H9 (cell line): ENCODE results near the gene C20orf202. TPM values are rescaled to one million over a fixed set of nuclear protein-coding genes. Genes with fewer than 3 reads are reported as not detected.

Experiments
- DNase-seq: peaks from one replicate; pipeline ENCODE4 v3.0.0-alpha.2; 2017
- H2AFZ ChIP-seq: one replicate; pipeline ENCODE4 v1.6.1; 2013; ENCODE audit warnings: mild to moderate bottlenecking, low read length, control low read depth, moderate library complexity
- H2AK5ac ChIP-seq: 2 replicates; pipeline ENCODE4 v1.6.1; 2013; ENCODE audit warnings: low read length, control low read depth, mixed read lengths; ENCODE audit not compliant: insufficient read length
- H2BK120ac ChIP-seq: one replicate; pipeline ENCODE4 v1.6.1; 2013; ENCODE audit warnings: low read depth, mild to moderate bottlenecking, low read length, control low read depth, inconsistent platforms; ENCODE audit not compliant: poor library complexity, severe bottlenecking
- H2BK12ac ChIP-seq: 2 replicates; pipeline ENCODE4 v1.6.1; 2013; ENCODE audit warnings: low read length, control low read depth, mixed read lengths, low read depth; ENCODE audit not compliant: insufficient read length
- H2BK15ac ChIP-seq: 2 replicates; pipeline ENCODE4 v1.6.1; 2013; ENCODE audit warnings: low read depth, low read length, control low read depth
- H2BK20ac ChIP-seq: one replicate; pipeline ENCODE4 v1.6.1; 2013; ENCODE audit warnings: low read depth, mild to moderate bottlenecking, low read length, control low read depth, inconsistent platforms; ENCODE audit not compliant: poor library complexity, severe bottlenecking
- H2BK5ac ChIP-seq: 2 replicates; pipeline ENCODE4 v1.6.1; 2013; ENCODE audit warnings: low read length, control low read depth, mixed read lengths; ENCODE audit not compliant: insufficient read length
- H3K14ac ChIP-seq: 2 replicates; pipeline ENCODE4 v1.6.1; 2013; ENCODE audit warnings: low read length, control low read depth; ENCODE audit not compliant: insufficient read depth
- H3K18ac ChIP-seq: 2 replicates; pipeline ENCODE4 v1.6.1; 2013; ENCODE audit warnings: low read depth, mild to moderate bottlenecking, mixed read lengths, low read length, control low read depth; ENCODE audit not compliant: insufficient read length
- H3K23ac ChIP-seq: 2 replicates; pipeline ENCODE4 v1.6.1; 2013; ENCODE audit warnings: low read length, control low read depth, mixed read lengths, low read depth; ENCODE audit not compliant: insufficient read length
- H3K23me2 ChIP-seq: 2 replicates; pipeline ENCODE4 v1.6.1; 2013; ENCODE audit warnings: low read depth, mild to moderate bottlenecking, mixed read lengths, low read length, control low read depth; ENCODE audit not compliant: insufficient read length, poor library complexity, severe bottlenecking
- H3K27ac ChIP-seq: 2 replicates; pipeline ENCODE4 v1.5.1; 2013; ENCODE audit warnings: low read length, control low read depth, mixed read lengths, low read depth; ENCODE audit not compliant: insufficient read length
- H3K27me3 ChIP-seq: 2 replicates; pipeline ENCODE4 v1.6.1; 2013; ENCODE audit warnings: low read length, control low read depth, inconsistent platforms; ENCODE audit not compliant: insufficient read depth
- H3K4ac ChIP-seq: 2 replicates; pipeline ENCODE4 v1.6.1; 2013; ENCODE audit warnings: low read depth, mild to moderate bottlenecking, control low read depth, inconsistent platforms, low read length, moderate library complexity
- H3K4me1 ChIP-seq: 2 replicates; pipeline ENCODE4 v1.6.1; 2013; ENCODE audit warnings: low read length, control low read depth, inconsistent platforms; ENCODE audit not compliant: insufficient read depth
- H3K4me2 ChIP-seq: 2 replicates; pipeline ENCODE4 v1.6.1; 2013; ENCODE audit warnings: low read length, control low read depth, mixed read lengths; ENCODE audit not compliant: insufficient read length, insufficient read depth
- H3K56ac ChIP-seq: 2 replicates; pipeline ENCODE4 v1.6.1; 2013; ENCODE audit warnings: low read depth, mild to moderate bottlenecking, mixed read lengths, low read length, control low read depth; ENCODE audit not compliant: insufficient read length
- H3K79me1 ChIP-seq: 2 replicates; pipeline ENCODE4 v1.6.1; 2013; ENCODE audit warnings: low read depth, mild to moderate bottlenecking, moderate library complexity, low read length, control low read depth, inconsistent platforms; ENCODE audit not compliant: insufficient read depth, poor library complexity, severe bottlenecking
- H3K79me2 ChIP-seq: 2 replicates; pipeline ENCODE4 v1.6.1; 2013; ENCODE audit warnings: low read length, control low read depth, inconsistent platforms; ENCODE audit not compliant: insufficient read depth
- H3K9ac ChIP-seq: 2 replicates; pipeline ENCODE4 v1.6.1; 2013; ENCODE audit warnings: low read length, control low read depth, mixed read lengths; ENCODE audit not compliant: insufficient read length; ENCODE audit errors: extremely low read depth
- H3K9me3 ChIP-seq: one replicate; pipeline ENCODE4 v1.6.1; 2013; ENCODE audit warnings: low read depth, low read length, inconsistent platforms; ENCODE audit not compliant: control insufficient read depth
- H3T11ph ChIP-seq: one replicate; pipeline ENCODE4 v1.6.1; 2013; ENCODE audit warnings: mild to moderate bottlenecking, low read length, control low read depth, inconsistent platforms
- H4K20me1 ChIP-seq: one replicate; pipeline ENCODE4 v1.6.1; 2013; ENCODE audit not compliant: control insufficient read depth, insufficient read length, insufficient read depth
- H4K5ac ChIP-seq: 2 replicates; pipeline ENCODE4 v1.6.1; 2013; ENCODE audit warnings: low read depth, mild to moderate bottlenecking, mixed read lengths, low read length, control low read depth; ENCODE audit not compliant: insufficient read length
- H4K8ac ChIP-seq: replicated peaks from 2 replicates; pipeline ENCODE4 v1.6.1; 2013; ENCODE audit warnings: low read length, control low read depth, mixed read lengths, low read depth; ENCODE audit not compliant: insufficient read length
- H4K91ac ChIP-seq: 2 replicates; pipeline ENCODE4 v1.6.1; 2013; ENCODE audit warnings: low read depth, mild to moderate bottlenecking, moderate library complexity, mixed read lengths, low read length, control low read depth; ENCODE audit not compliant: insufficient read length
- H3K27ac Mint-ChIP-seq, 3 experiments: 2 replicates in 2 of 3; 3 replicates in 1 of 3; pipeline ENCODE4 v1.8.0; 2020 to 2021; ENCODE audit warnings: mixed read lengths in 3 of 3, mild to moderate bottlenecking in 1 of 3, moderate library complexity in 1 of 3
- H3K27me3 Mint-ChIP-seq: 2 replicates; pipeline ENCODE4 v1.8.0; 2021; ENCODE audit warnings: low read depth, mild to moderate bottlenecking, moderate library complexity, mixed read lengths
- H3K36me3 Mint-ChIP-seq, 3 experiments: 2 replicates in 2 of 3; 3 replicates in 1 of 3; pipeline ENCODE4 v1.8.0; 2020 to 2021; ENCODE audit warnings: low read depth in 3 of 3, mixed read lengths in 3 of 3; ENCODE audit not compliant: insufficient read depth in 1 of 3
- H3K4me1 Mint-ChIP-seq, 2 experiments: 2 replicates each; pipeline ENCODE4 v1.8.0; 2020; ENCODE audit warnings: mixed read lengths in 2 of 2
- H3K4me3 Mint-ChIP-seq, 2 experiments: 2 replicates in 1 of 2; 3 replicates in 1 of 2; pipeline ENCODE4 v1.8.0; 2020 to 2021; ENCODE audit warnings: mild to moderate bottlenecking in 2 of 2, mixed read lengths in 2 of 2, moderate library complexity in 1 of 2
- H3K9me3 Mint-ChIP-seq, 2 experiments: 2 replicates in 1 of 2; 3 replicates in 1 of 2; pipeline ENCODE4 v1.8.0; 2020; ENCODE audit warnings: mild to moderate bottlenecking in 2 of 2, mixed read lengths in 2 of 2, moderate library complexity in 1 of 2
- WGBS: extraction: QIAGEN DNeasy Blood & Tissue Kit; methylation state at CpG from one replicate; pipeline ENCODE4 v1.1.7; 2013; ENCODE audit warnings: missing lambda C conversion rate, low lambda C conversion rate, mixed read lengths; ENCODE audit not compliant: insufficient read length; ENCODE audit errors: extremely low coverage; 5-methylcytosine and 5-hydroxymethylcytosine counted together
- total RNA-seq: library from RNA; stranded (reverse); gene quantifications from 2 replicates; pipeline ENCODE4 v1.2.1, GENCODE V29; 2021
- TF ChIP-seq, protein P1 (sequence below): fragments of 200-600 bp; sonication (generic); conservative IDR thresholded peaks from 3 replicates; pipeline ENCODE4 v1.8.0; 2021; ENCODE audit warnings: antibody characterized with exemption, mild to moderate bottlenecking

C20orf202 gene
- total RNA-seq, 1 experiment from 2014 or later = 0.13 TPM

DNA sequence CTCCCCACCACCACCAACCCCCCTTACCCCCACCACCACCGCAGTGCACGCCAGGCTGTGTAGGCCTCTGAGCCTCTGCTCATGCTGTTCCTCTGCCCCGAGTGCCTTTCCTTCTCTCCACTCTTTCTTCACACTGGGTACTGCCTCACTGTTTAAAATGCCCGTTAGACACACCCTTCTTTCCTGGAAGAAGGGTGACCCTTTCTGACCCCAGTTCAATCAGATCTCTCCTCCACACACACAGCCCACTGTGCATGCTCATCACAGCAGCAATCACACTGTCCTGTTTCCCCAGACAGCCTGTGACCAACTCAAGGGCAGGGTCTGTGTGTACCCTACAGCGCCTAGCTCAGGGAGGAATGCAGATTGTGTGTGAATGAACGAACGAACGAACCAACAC lies 28.5 kb upstream of the C20orf202 start:
- Histone ChIP-seq H2BK5ac (no peak overlapping the region), H3K18ac (no peak overlapping the region), H4K5ac (no peak overlapping the region), H2BK15ac (no peak overlapping the region), H3K27ac (no peak overlapping the region), H3K79me2 (no peaks in the 10 kb centered on the region), H3K56ac (no peak overlapping the region), H3K9ac (no peak overlapping the region), H3K79me1 (no peaks in the 10 kb centered on the region), H3T11ph (no peak overlapping the region), H2AFZ (no peak overlapping the region), H4K8ac (no peak overlapping the region), H3K27me3 (no peaks in the 10 kb centered on the region), H4K91ac (no peak overlapping the region), H3K23me2 (no peaks in the 10 kb centered on the region), H2AK5ac (no peak overlapping the region), H3K4ac (no peak overlapping the region), H3K14ac (no peak overlapping the region), H3K23ac (no peak overlapping the region), H3K4me2 (no peak overlapping the region), H4K20me1 (no peaks in the 10 kb centered on the region), H3K4me1 (no peaks in the 10 kb centered on the region), H2BK120ac (no peak overlapping the region), H2BK20ac (no peak overlapping the region), H3K9me3 (no peaks in the 10 kb centered on the region), H2BK12ac (no peak overlapping the region)
- H3K4me1 Mint-ChIP-seq = peaks cover 0 to 6% of the 10 kb centered on the region in 2 experiments; a peak in 1 of 4 replicates
- H3K36me3 Mint-ChIP-seq = peaks cover 6 to 23% (median 7%) of the 10 kb centered on the region in 3 experiments; a peak in 6 of 7 replicates
- no peaks in the 10 kb centered on the region; a peak in 1 of 5 replicates for H3K9me3 Mint-ChIP-seq
- no CpG with 5 or more reads among the region's 8 CpGs for WGBS
- TF ChIP-seq, protein P1, sequence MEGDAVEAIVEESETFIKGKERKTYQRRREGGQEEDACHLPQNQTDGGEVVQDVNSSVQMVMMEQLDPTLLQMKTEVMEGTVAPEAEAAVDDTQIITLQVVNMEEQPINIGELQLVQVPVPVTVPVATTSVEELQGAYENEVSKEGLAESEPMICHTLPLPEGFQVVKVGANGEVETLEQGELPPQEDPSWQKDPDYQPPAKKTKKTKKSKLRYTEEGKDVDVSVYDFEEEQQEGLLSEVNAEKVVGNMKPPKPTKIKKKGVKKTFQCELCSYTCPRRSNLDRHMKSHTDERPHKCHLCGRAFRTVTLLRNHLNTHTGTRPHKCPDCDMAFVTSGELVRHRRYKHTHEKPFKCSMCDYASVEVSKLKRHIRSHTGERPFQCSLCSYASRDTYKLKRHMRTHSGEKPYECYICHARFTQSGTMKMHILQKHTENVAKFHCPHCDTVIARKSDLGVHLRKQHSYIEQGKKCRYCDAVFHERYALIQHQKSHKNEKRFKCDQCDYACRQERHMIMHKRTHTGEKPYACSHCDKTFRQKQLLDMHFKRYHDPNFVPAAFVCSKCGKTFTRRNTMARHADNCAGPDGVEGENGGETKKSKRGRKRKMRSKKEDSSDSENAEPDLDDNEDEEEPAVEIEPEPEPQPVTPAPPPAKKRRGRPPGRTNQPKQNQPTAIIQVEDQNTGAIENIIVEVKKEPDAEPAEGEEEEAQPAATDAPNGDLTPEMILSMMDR = no peak
- DNase-seq = no peak
- no peaks in the 10 kb centered on the region for H3K27me3 Mint-ChIP-seq
- H3K27ac Mint-ChIP-seq = no peak overlapping the region
- no peak overlapping the region for H3K4me3 Mint-ChIP-seq
